ENCODE results near the gene COL16A1.

The COL16A1 gene

DNA sequence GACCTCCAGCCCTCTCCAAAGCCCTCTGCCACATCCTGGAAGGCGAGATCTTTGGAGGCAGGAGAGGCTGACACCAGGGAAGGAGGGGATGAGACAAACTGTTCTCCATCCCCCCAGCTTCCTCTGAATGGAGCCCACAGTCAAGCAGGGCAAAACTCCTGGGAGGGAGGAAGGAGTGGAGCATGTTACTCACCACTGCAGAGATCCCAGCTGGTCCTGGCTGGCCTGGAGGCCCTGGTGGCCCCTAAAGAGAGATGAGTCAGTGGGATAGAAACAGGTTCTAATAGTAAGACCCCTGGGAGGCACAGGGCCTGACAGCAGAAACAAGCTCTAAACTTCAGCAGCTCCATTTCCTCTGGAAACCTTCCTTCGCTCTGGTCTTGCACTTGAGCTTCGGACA lies 45.1 kb downstream of the COL16A1 start:
- TF ChIP-seq, protein P1, sequence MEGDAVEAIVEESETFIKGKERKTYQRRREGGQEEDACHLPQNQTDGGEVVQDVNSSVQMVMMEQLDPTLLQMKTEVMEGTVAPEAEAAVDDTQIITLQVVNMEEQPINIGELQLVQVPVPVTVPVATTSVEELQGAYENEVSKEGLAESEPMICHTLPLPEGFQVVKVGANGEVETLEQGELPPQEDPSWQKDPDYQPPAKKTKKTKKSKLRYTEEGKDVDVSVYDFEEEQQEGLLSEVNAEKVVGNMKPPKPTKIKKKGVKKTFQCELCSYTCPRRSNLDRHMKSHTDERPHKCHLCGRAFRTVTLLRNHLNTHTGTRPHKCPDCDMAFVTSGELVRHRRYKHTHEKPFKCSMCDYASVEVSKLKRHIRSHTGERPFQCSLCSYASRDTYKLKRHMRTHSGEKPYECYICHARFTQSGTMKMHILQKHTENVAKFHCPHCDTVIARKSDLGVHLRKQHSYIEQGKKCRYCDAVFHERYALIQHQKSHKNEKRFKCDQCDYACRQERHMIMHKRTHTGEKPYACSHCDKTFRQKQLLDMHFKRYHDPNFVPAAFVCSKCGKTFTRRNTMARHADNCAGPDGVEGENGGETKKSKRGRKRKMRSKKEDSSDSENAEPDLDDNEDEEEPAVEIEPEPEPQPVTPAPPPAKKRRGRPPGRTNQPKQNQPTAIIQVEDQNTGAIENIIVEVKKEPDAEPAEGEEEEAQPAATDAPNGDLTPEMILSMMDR (IDR thresholded peaks at IDR 0.05; ENCODE audit: insufficient read depth, low read depth, low read length, missing control alignments): no peak
- no peak overlapping the region for H3K4me3 ChIP-seq (ENCODE audit: low read depth, low read length)
- no peak for DNase-seq (ENCODE audit: low read depth)

DNA sequence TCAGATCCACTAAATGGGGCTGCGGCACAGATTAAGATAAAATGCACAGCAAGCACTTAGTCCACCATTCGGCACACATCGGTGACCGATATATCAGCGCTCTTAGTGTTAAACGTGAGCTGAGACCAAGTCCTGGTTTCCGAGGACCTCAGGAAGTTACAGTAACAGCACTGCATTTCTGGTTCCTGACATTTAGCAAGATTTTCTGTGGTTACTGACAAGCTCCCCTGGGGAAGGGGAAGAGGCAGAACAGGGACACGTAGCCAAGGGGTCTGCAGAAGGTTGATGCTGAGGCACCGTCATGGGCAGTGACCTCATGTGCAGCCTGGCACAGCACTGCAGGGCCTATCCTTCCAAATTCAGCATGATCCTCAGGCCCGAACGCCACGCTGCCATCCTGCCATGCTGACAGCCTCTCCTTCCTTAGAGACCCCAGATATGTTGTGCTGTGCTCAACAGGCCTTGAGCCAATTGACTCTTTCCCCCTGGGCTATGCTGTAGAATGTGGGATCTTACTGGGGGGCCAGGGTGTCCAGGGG lies 45.8 kb downstream of the COL16A1 start:
- no peak overlapping the region for H3K4me3 ChIP-seq (ENCODE audit: low read depth, low read length)
- DNase-seq (ENCODE audit: low read depth): no peak
- TF ChIP-seq, protein P1 (IDR thresholded peaks at IDR 0.05; ENCODE audit: insufficient read depth, low read depth, low read length, missing control alignments): no peak

DNA sequence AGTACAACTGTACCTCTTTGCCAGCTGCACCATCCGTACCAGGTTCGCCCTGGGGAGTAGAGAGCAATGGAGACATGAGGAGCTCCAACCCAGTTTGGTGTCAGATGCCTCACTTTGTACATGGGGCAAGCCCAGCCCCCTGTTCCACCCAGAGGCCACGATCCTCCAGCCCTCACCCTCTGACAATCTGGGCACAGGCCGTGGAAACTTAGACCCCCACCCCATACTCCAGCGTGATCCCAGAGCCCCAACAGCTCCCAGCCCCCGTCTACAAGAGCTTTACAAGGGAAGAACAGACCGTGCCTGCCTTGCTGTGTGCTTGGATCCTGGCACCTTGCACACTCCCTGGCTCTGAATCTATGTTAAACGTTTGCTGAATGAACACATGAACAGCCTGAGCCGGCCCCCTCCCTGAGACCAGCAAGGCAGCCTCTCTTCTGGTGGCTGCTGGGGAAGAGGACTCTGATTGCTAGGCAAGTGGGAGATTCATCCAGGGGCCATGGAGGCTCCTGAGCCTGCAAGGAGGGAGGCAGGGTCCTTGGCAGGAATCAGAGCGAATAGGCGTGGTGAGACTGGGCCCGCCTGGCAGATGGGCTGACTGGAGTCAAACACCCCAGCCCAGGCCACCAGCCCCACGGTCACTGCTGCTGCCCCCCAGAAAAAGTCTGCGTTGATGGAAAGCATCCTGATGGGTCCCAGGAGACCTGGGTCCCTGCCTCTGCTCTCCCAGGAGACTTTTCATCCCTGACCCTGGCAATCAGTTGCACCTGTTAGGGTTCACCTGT lies 46.6 kb downstream of the COL16A1 start:
- no peak overlapping the region for H3K4me3 ChIP-seq (ENCODE audit: low read depth, low read length)
- TF ChIP-seq, protein P1 (IDR thresholded peaks at IDR 0.05; ENCODE audit: insufficient read depth, low read depth, low read length, missing control alignments): no peak
- no peak for DNase-seq (ENCODE audit: low read depth)

DNA sequence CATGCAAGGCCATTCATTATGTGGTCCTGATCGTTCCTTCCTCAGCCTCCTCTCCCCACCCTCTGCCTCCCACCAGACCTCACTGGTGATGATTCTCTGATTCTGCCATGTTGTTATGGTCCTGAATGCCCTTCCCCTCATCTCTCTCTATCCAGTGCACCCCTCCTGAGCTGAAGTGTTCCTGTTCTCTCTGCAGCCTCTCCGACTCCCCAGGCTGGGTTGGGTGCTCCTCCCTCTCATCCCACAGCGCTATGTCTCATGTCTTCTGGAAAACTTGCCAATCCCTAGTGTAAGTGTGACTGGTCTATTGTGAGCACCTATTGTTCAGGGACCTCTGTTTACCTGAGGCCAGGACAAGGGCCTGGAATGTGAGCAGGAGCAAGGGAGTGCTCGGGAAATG lies 48.1 kb downstream of the COL16A1 start:
- H3K4me3 ChIP-seq (ENCODE audit: low read depth, low read length): no peak overlapping the region
- no peak for DNase-seq (ENCODE audit: low read depth)
- TF ChIP-seq, protein P1 (IDR thresholded peaks at IDR 0.05; ENCODE audit: insufficient read depth, low read depth, low read length, missing control alignments): no peak

DNA sequence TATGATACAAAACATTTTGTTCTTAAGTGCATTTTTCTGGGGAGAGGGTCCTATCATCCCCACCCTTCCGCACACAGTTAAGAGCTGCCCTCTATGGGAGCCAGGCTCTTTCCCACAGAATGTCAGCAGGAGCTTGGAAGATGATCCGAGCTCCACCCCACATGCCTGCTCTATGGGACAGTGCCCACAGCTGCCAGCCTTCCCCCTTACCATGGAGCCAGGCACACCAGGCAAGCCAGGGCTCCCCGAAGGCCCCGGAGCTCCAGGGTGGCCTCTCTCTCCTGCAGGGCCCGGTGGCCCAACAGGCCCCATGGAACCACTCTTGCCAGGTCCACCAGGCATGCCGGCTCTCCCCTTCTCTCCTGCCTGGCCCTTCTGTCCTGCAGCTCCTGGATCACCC lies 48.7 kb downstream of the COL16A1 start:
- TF ChIP-seq, protein P1 (IDR thresholded peaks at IDR 0.05; ENCODE audit: insufficient read depth, low read depth, low read length, missing control alignments): no peak
- DNase-seq (ENCODE audit: low read depth): no peak
- no peak overlapping the region for H3K4me3 ChIP-seq (ENCODE audit: low read depth, low read length)

DNA sequence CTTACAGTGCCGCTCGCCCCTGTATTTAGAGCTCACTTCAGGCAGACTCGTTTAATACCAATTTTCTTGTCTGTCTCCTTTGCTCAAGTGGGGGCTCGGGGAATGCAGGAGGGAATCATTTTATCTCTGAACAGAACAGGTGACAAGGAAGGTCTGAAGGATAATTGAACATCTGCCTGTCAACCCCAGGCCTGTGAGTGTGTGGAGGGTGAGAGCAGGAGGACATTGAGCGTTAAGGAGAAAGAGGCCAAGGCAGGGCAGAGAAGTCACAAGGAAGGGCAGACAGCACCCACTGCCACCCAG lies 49.4 kb downstream of the COL16A1 start:
- no peak overlapping the region for H3K4me3 ChIP-seq (ENCODE audit: low read depth, low read length)
- TF ChIP-seq, protein P1 (IDR thresholded peaks at IDR 0.05; ENCODE audit: insufficient read depth, low read depth, low read length, missing control alignments): no peak
- no peak for DNase-seq (ENCODE audit: low read depth)
